ENCODE data around the gene CNOT6L. TPM values are rescaled to one million over a fixed set of nuclear protein-coding genes. Genes with fewer than 3 reads are reported as not detected.
"Not testable (repeated sequence)": the region's sequence is repeated elsewhere in the genome, so short reads cannot be mapped to it uniquely, and the experiment has no call there.

The CNOT6L gene
- total RNA-seq (10 to 100 TPM; 45.4 to 67.8 TPM), polyA plus RNA-seq (1 to 10 TPM; 4.3 to 9.3 TPM)
- long read RNA-seq, donor 1, partial matches to known transcripts, result 0 of 2 reads
- long read RNA-seq, donor 1, other reads (novel, unspliced or antisense), result 0 of 2 reads
- long read RNA-seq, donor 2, result 0 reads
- long read RNA-seq, donor 3, partial matches to known transcripts, result 0 of 2 reads
- long read RNA-seq, donor 3, other reads (novel, unspliced or antisense), result 0 of 2 reads
- long read RNA-seq, donor 4, result 0 reads
- long read RNA-seq, donor 5, partial matches to known transcripts, result 0 of 1 reads
- long read RNA-seq, donor 5, other reads (novel, unspliced or antisense), result 0 of 1 reads

- H3K4me1 ChIP-seq (ENCODE audit: control insufficient read depth in 5 of 5, insufficient read depth in 5 of 5, low read length in 5 of 5), result peaks cover 0 to 20% (median 14%) of the 10 kb centered on the region in 5 donors
- no peaks in the 10 kb centered on the region for H3K9me3 ChIP-seq (ENCODE audit: control insufficient read depth in 4 of 4, insufficient read depth in 3 of 4, low read length in 3 of 4)
Observed at GRCh38 chr4:77818602-77819403, at the start of gene CNOT6L. Gene CNOT6L, minus strand, starts transcription at chr4:77819368. Its CDS starts 60 bp downstream, at chr4:77819308.

GRCh38 chr4:77865259-77865658, 46.1 kb upstream of the CNOT6L start:
- no peak overlapping the region for H3K27ac ChIP-seq (ENCODE audit: low read depth in 1 of 2, low read length in 1 of 2)
- no peaks in the 10 kb centered on the region for H3K27me3 ChIP-seq (ENCODE audit: control insufficient read depth in 3 of 3, insufficient read depth in 3 of 3, low read length in 2 of 3)
- TF ChIP-seq CTCF (IDR thresholded peaks at IDR 0.05; ENCODE audit: control extremely low read depth, extremely low read depth), result no peak
- peaks cover 0 to 6% (median 4%) of the 10 kb centered on the region in 5 donors for H3K4me1 ChIP-seq (ENCODE audit: control insufficient read depth in 5 of 5, insufficient read depth in 5 of 5, low read length in 5 of 5)
- DNase-seq (no peak), ATAC-seq (ENCODE audit: insufficient read depth, low FRiP score) (no peak)
- no peaks in the 10 kb centered on the region for H3K9me3 ChIP-seq (ENCODE audit: control insufficient read depth in 4 of 4, insufficient read depth in 3 of 4, low read length in 3 of 4)
- 85 to 98% methylated on average over 3 of the region's 3 CpGs for WGBS, 2 donors
- peaks cover 0 to 6% (median 0%) of the 10 kb centered on the region in 4 donors for H3K36me3 ChIP-seq (ENCODE audit: control insufficient read depth in 4 of 4, insufficient read depth in 4 of 4, low read length in 4 of 4)
- H3K9ac ChIP-seq (ENCODE audit: insufficient read depth in 1 of 2, low read length in 2 of 2), result no peak overlapping the region
- H3K4me3 ChIP-seq, result no peak overlapping the region

More at GRCh38 chr4:77818602-77819403, at the start of gene CNOT6L:
- 0 to 1% methylated on average over 71 to 89 of the region's 89 CpGs for WGBS, 2 donors
- H3K27ac ChIP-seq (ENCODE audit: low read depth in 1 of 2, low read length in 1 of 2), result peak within 1 kb of the TSS; percentile 95
- H3K4me3 ChIP-seq, result peak within 1 kb of the TSS; percentile 95
- DNase-seq, result peak; percentile 74 to 84 (median 74)
- H3K9ac ChIP-seq (ENCODE audit: insufficient read depth in 1 of 2, low read length in 2 of 2), result peak within 1 kb of the TSS; percentile 91 to 96
- no peak for TF ChIP-seq CTCF (IDR thresholded peaks at IDR 0.05; ENCODE audit: control extremely low read depth, extremely low read depth)
- H3K27me3 ChIP-seq (ENCODE audit: control insufficient read depth in 3 of 3, insufficient read depth in 3 of 3, low read length in 2 of 3), result no peaks in the 10 kb centered on the region
- H3K36me3 ChIP-seq (ENCODE audit: control insufficient read depth in 4 of 4, insufficient read depth in 4 of 4, low read length in 4 of 4), result peaks cover 0 to 4% (median 0%) of the 10 kb centered on the region in 4 donors
- ATAC-seq (ENCODE audit: insufficient read depth, low FRiP score), result peak; percentile 72

GRCh38 chr4:77863341-77863740, 44.2 kb upstream of the CNOT6L start:
- DNase-seq; H3K9me3 ChIP-seq (ENCODE audit: control insufficient read depth in 4 of 4, insufficient read depth in 3 of 4, low read length in 3 of 4); H3K4me1 ChIP-seq (ENCODE audit: control insufficient read depth in 5 of 5, insufficient read depth in 5 of 5, low read length in 5 of 5); H3K36me3 ChIP-seq (ENCODE audit: control insufficient read depth in 4 of 4, insufficient read depth in 4 of 4, low read length in 4 of 4); H3K27me3 ChIP-seq (ENCODE audit: control insufficient read depth in 3 of 3, insufficient read depth in 3 of 3, low read length in 2 of 3); ATAC-seq (ENCODE audit: insufficient read depth, low FRiP score): not testable (repeated sequence)
- WGBS, 2 donors, result 20 to 25% methylated on average over 14 of the region's 14 CpGs
- peak overlapping the region; percentile 76 for H3K4me3 ChIP-seq
- H3K9ac ChIP-seq (ENCODE audit: insufficient read depth in 1 of 2, low read length in 2 of 2), result peak overlapping the region in 1 of 2 donors; percentile 82
- peak overlapping the region in 1 of 2 donors; percentile 96 for H3K27ac ChIP-seq (ENCODE audit: low read depth in 1 of 2, low read length in 1 of 2)

All from lung (tissue), 16 donors.